Measurements from ENCODE around the gene APMAP. TPM values are rescaled to one million over a fixed set of nuclear protein-coding genes. Genes with fewer than 3 reads are reported as not detected.

APMAP gene
- total RNA-seq, 1 experiment from 2014 or later: 82.7 TPM

DNA sequence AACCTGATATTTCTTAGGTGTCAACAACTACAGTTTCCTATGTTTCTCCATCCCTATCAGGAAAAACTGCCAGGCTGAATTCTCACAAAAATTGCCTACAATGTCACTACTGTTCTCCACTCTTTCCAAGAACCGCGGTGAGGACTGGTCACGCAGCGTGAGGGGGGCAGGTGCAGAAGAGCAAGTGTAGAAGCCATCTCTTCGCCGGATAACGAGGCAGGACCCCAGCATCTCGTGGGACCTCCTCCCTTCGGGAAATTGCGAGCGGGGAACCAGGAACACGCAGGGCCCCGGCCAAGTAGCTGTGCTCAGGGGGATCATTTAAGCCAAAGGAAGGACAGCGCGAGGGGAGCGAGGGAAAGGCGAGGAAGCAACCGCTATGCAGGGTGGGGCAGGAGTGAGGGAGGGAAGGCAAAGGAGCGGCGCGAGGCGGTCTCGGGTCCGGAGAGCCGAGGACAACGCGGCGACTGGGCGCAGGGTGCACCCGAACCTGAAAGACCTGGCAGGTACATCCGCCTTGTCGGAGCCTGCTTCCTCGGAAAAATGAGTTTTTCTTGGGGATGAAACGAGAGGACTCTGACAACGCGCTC lies 559 bp downstream of the APMAP start:
- ChIA-PET POLR2A (no interaction called here), CTCF (no interaction called here), RAD21 (ENCODE audit: low non-redundant PET in 1 of 2, low total read pairs in 2 of 2, uncharacterized antibody in 2 of 2, unreplicated experiment in 2 of 2) (no interaction called here)
- H3K9me2 ChIP-seq (ENCODE audit: insufficient read depth): no peaks in the 10 kb centered on the region
- DNase-seq (ENCODE audit: low read depth, low spot score) (no peak), ATAC-seq (peak; percentile 41)
- peak overlapping the region; percentile 83 for H3K9ac ChIP-seq (ENCODE audit: low read length)
- peak overlapping the region; percentile 89 to 94 for H3K4me3 ChIP-seq (replicated peaks in 1 of 2; ENCODE audit: low read depth in 1 of 2, low read length in 2 of 2)
- H2AFZ ChIP-seq (ENCODE audit: low read depth, low read length, poor library complexity, severe bottlenecking): no peak overlapping the region
- peaks cover 12 to 28% of the 10 kb centered on the region in 2 experiments for H3K4me1 ChIP-seq (ENCODE audit: control insufficient read depth in 1 of 2, insufficient read depth in 2 of 2, low read length in 2 of 2)
- no peaks in the 10 kb centered on the region for H3K27me3 ChIP-seq (ENCODE audit: insufficient read depth, low read length)
- H3K4me2 ChIP-seq (ENCODE audit: low read length): peak overlapping the region; percentile 94
- TF ChIP-seq CTCF (IDR thresholded peaks at IDR 0.05 in 2 of 3, conservative IDR thresholded peaks at IDR 0.05 in 1 of 3; ENCODE audit: borderline replicate concordance in 1 of 3, insufficient read depth in 1 of 3, low read depth in 2 of 3, low read length in 2 of 3): no peak
- TF ChIP-seq ZNF274 (IDR thresholded peaks at IDR 0.05; ENCODE audit: low read depth, low read length): no peak
- TF ChIP-seq CBX3 (IDR thresholded peaks at IDR 0.05; ENCODE audit: low read depth): no peak
- TF ChIP-seq TCF7L2 (IDR thresholded peaks at IDR 0.05; ENCODE audit: borderline replicate concordance, extremely low read depth, insufficient read depth, insufficient read length): no peak
- TF ChIP-seq JUND (IDR thresholded peaks at IDR 0.05): no peak
- TF ChIP-seq, protein P1, sequence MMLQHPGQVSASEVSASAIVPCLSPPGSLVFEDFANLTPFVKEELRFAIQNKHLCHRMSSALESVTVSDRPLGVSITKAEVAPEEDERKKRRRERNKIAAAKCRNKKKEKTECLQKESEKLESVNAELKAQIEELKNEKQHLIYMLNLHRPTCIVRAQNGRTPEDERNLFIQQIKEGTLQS (IDR thresholded peaks at IDR 0.05): no peak
- no peak for TF ChIP-seq POLR2A (IDR thresholded peaks at IDR 0.05; ENCODE audit: borderline replicate concordance, extremely low read depth, insufficient read depth, insufficient read length)
- no peak for TF ChIP-seq SP1 (IDR thresholded peaks at IDR 0.05; ENCODE audit: low read depth)
- TF ChIP-seq, protein P2, sequence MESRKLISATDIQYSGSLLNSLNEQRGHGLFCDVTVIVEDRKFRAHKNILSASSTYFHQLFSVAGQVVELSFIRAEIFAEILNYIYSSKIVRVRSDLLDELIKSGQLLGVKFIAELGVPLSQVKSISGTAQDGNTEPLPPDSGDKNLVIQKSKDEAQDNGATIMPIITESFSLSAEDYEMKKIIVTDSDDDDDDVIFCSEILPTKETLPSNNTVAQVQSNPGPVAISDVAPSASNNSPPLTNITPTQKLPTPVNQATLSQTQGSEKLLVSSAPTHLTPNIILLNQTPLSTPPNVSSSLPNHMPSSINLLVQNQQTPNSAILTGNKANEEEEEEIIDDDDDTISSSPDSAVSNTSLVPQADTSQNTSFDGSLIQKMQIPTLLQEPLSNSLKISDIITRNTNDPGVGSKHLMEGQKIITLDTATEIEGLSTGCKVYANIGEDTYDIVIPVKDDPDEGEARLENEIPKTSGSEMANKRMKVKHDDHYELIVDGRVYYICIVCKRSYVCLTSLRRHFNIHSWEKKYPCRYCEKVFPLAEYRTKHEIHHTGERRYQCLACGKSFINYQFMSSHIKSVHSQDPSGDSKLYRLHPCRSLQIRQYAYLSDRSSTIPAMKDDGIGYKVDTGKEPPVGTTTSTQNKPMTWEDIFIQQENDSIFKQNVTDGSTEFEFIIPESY (IDR thresholded peaks at IDR 0.05; ENCODE audit: extremely low read depth, insufficient replicate concordance, low read length): no peak
- TF ChIP-seq EGR1 (IDR thresholded peaks at IDR 0.05; ENCODE audit: low read depth): no peak
- no peak for TF ChIP-seq REST (IDR thresholded peaks at IDR 0.05; ENCODE audit: low read depth)
- H3K79me2 ChIP-seq (ENCODE audit: insufficient read depth, low read length): peaks cover 50% of the 10 kb centered on the region
- H4K20me1 ChIP-seq (ENCODE audit: insufficient read depth): no peaks in the 10 kb centered on the region
- no peaks in the 10 kb centered on the region; a peak in 1 of 4 replicates for H3K36me3 ChIP-seq (ENCODE audit: control insufficient read depth in 1 of 2, insufficient read depth in 2 of 2, low read length in 2 of 2)
- peak overlapping the region; percentile 71 for H3K27ac ChIP-seq (ENCODE audit: low read depth, low read length)
- H3K9me3 ChIP-seq (ENCODE audit: control insufficient read depth in 1 of 2, insufficient read depth in 1 of 2, low read depth in 1 of 2, low read length in 2 of 2): no peaks in the 10 kb centered on the region
- no TSS peak for BruUV-seq (replicated peaks)
- intact Hi-C loops (cut with micrococcal nuclease): loop anchor here (2.0 to 5.0 kb wide), 5 partner anchors 205 to 425 kb away; partner anchors contain the start of gene ENTPD6
